Measurements from ENCODE around the gene ANG.
"Not testable (repeated sequence)": the region's sequence is repeated elsewhere in the genome, so short reads cannot be mapped to it uniquely, and the experiment has no call there.

Gene ANG

DNA sequence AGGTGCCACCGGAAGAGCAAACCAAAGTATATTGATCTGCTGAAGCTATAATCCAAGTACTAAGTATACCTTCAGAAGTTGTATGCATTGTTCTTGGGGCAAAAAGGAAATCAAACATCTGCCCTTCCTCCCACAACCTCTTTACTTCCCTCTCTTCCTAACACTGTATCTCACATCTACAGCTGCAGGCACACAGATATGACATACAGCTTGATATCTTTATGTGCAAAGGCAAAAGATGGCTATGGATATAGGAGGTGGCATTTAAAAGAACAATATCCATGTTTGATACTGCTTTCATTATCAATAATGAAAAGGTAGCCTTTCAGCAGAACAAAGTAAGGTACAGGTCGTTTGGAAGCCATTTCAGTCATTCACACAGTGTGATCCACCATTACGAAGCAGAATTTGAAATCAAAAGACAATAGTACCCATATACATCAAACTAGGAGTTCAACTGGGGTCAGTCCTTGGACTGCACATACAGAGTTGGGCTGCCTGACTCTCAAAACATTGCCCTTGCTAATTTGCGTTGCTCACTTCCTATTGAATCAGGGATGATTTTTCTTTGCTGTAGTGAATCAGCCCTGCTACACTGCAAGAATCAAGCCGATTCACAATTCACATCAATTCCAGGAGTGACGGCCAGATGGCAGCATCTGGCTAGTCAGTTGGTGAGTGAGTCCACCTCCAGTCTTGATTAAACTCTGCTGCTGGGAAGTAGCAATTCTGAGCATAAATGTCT lies 8.9 kb downstream of the ANG start:
- in situ Hi-C loops (cut with MboI; ENCODE audit: low sequenced_read_pairs), result no loop called here

DNA sequence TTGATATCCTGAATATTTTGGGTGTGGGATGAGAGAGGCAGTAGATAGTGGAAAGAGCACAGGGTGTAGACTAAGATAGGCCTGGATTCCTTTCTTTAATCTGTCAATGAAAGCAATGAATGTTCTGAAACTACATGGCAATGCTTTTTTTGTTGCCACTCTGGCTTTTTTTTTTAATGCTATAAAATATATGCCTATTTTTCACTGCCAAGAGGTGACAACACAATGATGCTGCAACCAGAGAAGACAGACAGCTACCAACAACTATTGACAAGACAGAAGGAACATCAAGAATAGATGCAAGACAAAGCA lies 9.4 kb downstream of the ANG start:
- in situ Hi-C loops (cut with MboI; ENCODE audit: low sequenced_read_pairs), result no loop called here

DNA sequence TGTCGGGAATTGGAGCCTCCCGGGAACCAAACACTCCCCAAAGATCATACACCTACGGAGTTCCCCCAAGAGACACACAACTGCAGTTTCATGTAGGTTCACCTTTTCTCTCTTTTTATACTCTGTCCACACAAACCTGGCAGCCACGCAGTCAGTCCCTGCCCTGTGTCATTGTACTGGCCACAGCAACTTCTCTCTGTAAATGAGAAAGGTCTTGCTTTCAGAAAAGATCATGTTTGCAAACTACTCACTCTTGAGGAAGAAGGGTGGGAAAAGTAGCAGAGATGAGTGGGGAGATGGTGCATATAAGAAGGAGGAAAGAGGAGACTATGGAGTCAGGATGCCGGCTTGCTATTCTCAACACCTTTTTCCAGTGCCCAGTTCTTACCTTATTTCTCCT lies 10.4 kb downstream of the ANG start:
- in situ Hi-C loops (cut with MboI; ENCODE audit: low sequenced_read_pairs), result no loop called here

DNA sequence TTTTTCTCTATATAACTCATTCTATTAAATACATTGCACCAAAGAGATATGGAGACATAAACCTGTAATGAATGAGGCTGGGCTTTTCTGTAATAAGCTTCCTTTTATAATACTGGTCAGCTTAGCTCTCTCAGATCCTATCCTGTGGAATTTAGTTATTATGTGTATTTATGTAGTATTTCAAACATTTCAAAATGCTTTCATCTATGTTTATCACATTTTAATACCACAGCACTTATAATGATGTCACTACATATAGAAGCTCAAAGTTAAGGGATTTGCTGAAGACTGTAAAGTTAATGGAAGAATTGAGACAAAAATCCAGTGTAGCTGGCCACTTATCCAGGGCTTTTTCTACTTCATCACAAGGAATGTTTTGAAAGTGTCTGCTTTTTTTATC lies 11.4 kb downstream of the ANG start:
- in situ Hi-C loops (cut with MboI; ENCODE audit: low sequenced_read_pairs), result no loop called here

DNA sequence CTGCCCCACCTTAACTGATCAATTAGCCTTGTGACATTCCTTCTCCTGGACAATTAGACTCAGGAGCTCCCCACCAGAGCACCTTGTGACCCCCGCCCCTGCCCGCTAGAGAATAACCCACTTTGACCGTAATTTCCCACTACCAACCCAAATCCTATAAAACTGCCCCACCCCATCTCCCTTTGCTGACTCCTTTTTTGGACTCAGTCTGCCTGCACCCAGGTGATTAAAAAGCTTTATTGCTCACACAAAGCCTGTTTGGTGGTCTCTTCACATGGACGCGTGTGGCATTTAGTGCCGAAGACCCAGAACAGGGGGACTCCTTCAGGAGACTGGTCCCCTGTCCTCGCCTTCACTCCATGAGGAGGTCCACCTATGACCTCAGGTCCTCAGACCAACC lies 12.4 kb downstream of the ANG start:
- in situ Hi-C loops (cut with MboI; ENCODE audit: low sequenced_read_pairs), result not testable (repeated sequence)

DNA sequence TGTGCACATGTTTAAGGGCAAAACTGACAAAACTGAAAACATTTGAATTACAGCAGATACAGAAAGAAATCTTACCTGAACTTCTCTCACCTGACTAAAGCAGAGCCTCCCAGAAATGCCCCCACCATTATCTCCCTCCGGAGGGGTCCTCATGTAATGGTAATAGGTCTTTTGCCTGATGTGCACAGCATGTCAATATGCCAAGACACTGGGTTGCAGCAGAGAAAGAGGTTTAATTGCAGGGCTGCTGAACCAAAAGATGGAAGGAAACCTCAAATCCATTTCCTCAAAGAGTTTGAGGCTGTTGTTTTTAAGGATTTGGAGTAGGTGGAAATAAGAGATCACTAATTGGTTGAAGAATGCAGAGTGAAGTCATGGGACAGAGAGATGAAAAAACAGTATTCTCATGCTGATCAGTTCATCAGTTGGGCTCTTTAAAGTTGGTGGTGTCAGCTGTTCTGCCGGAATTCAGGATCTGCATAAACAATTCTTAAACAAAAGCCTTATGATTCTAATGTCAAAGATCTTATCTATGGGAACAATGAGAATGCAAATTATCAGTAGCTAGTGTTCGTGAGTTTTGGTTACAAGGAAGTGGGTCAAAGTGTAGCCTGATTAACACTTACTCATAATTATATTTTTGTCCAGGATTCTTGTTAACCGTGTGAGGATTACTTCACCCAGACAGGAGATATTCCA lies 18.2 kb downstream of the ANG start:
- in situ Hi-C loops (cut with MboI; ENCODE audit: low sequenced_read_pairs), result no loop called here

DNA sequence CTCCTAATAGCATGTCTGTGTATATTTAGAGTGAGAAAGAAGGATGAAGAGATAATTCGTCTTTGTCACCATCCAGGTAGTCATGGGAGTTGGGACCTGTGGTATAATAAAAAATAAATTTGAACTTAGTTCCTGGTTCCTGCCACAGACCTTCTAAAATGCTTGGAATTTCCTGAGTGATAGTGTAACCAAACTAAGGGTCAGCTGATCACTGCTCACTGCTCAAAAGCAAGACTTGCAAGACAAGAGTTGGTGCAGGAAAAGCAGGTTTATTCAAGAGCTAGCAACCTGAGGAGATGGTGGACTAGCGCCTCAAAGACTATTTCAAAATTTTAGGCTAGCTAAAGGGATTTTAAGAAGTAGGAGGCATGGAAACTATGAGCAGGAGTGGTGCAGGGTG lies 19.1 kb downstream of the ANG start:
- in situ Hi-C loops (cut with MboI; ENCODE audit: low sequenced_read_pairs), result no loop called here

DNA sequence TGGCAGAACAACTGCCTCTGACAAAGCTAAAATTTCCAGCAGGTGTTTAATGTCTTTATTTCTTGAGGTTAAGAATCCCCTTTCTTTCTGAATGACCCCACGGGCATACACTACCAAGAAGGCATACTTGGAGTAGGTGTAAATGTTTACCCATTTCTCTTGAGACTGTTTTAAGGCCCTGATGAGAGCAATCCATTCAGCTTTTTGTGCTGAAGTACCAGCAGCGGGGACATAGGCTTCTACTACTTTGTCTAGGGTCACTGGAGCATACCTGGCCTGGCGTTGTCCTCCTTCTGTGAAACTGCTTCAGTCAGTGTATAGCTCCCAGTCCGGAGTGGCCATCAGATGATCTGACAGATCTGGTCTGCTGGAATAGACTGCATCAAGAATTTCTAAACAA lies 22.7 kb downstream of the ANG start:
- in situ Hi-C loops (cut with MboI; ENCODE audit: low sequenced_read_pairs), result no loop called here

DNA sequence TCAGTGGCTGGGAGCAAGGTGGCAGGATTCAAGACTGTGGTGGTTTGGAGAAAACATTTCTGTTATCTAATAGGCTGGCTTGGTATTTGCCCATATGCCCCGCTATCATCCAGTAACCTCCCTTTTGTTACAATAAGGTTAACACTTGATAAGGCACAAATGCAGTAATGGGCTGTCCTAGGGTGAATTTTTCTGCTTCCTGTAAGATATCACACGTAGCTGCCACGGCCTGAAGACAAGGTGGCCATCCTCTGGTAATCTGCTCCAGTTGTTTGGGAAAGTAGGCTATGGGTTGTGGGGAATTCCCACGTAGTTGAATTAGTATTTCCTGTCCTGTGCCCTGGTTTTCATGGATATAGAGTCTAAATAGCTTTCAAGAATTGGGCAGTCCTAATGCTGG lies 23.1 kb downstream of the ANG start:
- in situ Hi-C loops (cut with MboI; ENCODE audit: low sequenced_read_pairs), result no loop called here

DNA sequence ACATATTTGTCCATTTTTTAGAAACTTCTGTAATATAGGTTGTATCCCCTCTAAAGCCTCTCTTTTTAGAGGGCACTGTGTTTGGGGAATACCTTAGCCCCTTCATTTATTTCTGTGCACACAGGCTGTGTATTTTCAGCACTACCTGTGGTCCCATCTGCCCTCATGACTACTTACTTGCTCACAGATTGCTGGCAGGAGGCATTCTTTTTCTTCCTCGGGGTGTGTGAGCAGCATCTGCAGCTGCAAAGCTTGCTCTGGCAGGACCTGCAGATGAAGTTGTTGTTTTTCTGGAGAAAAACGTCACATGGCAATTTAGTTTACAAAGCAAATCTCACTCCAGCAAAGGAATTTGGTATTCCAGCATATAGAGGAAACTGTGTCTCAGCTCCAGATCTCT lies 24.3 kb downstream of the ANG start:
- in situ Hi-C loops (cut with MboI; ENCODE audit: low sequenced_read_pairs), result no loop called here

DNA sequence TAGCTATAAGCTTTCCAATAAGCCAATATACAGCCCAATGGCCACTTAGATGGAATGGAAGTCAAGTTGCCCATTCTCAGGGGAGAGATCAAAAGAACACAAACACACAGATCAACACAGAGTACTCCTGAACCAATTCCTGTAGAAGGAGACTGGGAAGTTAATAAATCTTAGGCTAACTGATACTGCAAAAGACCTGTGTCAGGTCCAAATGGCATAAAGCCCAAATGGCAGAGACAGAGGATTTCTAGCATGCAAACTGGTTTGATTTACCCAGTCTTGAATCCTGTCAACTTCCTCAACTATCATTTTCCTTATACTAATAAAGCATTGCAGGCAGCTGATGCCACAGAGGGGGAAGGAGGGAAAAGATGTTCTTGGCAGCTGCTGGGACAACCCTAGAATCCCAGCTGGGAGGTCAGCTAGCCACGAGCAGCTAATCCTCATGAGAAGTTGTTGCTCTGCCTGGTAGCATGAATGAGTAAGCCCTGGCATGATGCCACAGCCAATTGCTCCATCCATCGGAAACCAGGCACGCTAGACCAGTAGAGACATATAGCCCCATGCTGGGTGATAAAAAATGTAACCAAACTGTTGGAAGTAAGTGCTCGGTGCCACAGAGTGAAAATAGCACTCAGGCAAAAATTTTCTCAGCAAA lies 26.2 kb downstream of the ANG start:
- in situ Hi-C loops (cut with MboI; ENCODE audit: low sequenced_read_pairs), result no loop called here

DNA sequence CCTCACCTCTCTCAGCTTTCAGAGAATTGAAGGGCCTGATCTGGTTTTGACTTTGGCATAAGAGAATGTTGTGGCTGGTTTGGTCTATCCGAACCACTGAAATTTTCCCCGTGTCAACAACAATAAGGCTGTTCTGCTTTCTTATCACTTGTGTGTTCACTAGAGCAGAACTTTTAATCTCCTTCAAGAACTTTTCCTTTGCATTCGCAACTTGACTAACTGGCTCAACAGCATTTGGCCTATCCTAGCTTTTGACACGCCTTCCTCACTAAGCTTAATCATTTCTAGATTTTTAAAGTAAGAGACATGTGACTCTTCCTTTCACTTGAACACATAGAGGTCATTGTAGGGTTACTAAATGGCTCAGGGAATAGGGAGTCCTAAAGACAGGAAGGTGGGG lies 31.2 kb downstream of the ANG start:
- in situ Hi-C loops (cut with MboI; ENCODE audit: low sequenced_read_pairs), result no loop called here

DNA sequence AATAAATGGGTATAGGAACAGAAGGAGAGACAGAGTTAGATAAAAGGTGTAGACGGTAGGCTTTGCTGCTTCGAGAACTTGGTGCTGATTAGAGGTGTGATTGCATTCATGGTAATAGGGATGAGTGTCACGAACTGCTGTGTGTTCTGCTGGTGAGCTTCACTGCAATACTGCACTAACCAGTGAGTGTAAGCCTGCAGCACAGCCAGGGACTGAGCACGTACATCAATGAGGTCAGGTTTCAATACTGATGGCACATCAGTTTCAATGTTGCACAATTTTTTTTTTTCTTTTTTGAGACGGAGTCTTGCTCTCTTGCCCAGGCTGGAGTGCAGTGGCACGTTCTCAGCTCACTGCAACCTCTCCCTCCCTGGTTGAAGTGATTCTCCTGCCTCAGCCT lies 32.2 kb downstream of the ANG start:
- in situ Hi-C loops (cut with MboI; ENCODE audit: low sequenced_read_pairs), result no loop called here

DNA sequence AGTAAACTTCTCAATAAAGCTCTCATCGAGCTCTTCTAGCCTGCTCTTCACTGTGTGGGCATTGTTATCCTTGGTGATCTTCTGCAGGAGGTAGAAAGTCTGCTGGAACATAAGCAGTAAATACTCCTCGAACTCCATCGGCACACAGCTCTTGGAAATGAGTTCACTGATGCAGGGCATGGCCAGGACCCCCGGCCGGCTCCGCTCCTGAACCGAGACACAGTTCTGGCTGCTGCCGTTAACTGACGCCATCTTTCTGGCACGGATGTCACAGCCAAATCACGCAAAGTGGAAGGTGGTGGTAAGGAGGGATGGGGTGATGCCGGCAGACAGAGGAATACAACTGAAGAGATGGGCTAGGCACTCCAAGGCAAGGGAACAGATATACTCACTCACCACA lies 33.5 kb downstream of the ANG start:
- in situ Hi-C loops (cut with MboI; ENCODE audit: low sequenced_read_pairs), result no loop called here

DNA sequence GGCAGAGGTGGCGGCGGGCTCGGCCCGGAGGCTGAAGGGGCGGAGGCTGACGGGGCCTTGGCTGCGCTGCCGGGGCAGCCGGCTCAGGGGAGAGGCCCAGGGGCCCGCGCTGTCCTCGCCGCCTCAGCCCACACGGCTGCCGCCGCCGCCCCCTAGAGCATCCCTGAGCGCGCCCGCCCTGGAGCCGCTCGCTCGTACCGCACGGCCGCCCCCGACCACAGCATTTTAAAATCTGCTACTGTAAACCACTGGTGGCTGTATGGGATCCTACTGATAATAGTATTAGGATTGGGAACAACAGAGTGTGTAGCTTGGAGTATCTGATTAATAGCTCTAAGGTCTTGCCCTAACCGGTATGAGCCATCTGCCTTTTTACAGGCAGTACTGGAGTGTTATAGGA lies 34.9 kb downstream of the ANG start:
- in situ Hi-C loops (cut with MboI; ENCODE audit: low sequenced_read_pairs), result no loop called here

DNA sequence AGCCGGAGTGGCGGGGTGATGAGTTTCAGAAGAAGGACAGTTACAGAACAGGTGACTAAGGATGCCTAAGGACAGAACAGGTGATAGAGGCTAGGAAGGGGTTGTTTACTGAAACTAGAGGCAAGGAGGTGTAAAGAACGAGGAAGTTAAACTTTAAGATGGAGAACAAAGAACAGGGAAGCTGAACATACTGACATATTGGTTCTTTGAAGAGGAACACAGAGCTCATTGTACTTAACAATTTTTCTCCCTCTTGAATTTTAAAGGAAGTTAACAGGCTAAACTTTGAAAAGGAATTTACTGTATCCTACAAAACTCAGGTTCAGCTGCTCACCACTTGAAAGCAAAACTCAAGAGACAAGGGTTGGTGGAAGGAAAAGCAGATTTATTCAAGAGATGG lies 37.6 kb downstream of the ANG start:
- in situ Hi-C loops (cut with MboI; ENCODE audit: low sequenced_read_pairs), result not testable (repeated sequence)

DNA sequence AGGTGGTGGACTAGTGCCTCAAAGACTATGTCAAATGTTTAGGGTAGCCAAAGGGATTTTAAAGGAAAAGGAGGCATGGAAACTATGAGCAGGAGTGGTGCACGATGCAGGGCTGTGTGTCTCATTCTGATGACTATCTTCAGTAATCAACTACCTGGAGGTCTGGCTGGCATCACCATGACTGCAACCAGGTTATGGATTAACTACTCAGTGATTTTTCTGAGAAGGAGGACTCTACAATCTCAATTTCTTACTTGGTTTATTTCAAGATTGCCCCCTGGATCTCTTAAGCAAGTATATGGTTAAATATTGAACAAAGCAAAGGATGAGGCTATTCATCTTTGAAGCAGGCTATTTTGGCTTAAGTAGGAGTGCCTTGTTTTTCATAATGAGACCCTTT lies 38.0 kb downstream of the ANG start:
- in situ Hi-C loops (cut with MboI; ENCODE audit: low sequenced_read_pairs), result no loop called here

DNA sequence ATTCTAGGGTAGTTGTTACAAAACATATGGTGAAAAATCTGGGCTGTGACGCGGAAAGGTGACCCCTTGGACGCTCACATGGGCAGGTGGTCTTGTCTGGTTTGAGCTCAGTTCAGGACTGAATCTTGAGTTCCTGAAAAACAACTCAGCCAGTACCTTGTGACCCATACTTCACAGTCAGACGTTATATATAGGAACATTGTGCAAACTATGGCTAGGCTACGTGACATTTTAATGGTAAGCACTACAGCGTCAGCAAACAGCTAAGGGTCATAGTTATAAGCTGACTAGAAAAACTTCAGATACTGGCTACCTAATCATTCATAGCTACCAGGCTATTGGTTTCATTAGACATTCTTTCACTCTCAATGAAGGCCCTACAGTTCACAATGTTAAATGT lies 42.3 kb downstream of the ANG start:
- in situ Hi-C loops (cut with MboI; ENCODE audit: low sequenced_read_pairs), result no loop called here

DNA sequence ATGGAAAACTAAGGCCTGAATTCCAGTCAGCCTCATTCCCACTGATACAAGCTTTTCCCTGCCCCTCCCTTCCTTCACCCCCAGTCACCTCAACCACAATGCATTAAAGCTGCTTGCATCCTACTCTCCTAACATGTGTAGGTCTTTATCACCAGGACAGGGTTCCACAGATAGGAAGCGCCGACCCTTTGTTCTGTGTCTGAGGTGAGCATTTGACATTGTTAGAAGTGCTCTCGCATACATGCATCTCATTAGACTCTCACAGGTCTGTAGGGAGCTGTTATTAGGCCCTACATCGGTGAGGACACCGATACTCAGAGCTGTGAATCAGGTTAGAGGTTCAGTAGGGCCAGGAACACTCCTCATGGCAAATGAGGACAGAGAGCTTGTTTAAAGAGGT lies 43.9 kb downstream of the ANG start:
- in situ Hi-C loops (cut with MboI; ENCODE audit: low sequenced_read_pairs), result no loop called here

DNA sequence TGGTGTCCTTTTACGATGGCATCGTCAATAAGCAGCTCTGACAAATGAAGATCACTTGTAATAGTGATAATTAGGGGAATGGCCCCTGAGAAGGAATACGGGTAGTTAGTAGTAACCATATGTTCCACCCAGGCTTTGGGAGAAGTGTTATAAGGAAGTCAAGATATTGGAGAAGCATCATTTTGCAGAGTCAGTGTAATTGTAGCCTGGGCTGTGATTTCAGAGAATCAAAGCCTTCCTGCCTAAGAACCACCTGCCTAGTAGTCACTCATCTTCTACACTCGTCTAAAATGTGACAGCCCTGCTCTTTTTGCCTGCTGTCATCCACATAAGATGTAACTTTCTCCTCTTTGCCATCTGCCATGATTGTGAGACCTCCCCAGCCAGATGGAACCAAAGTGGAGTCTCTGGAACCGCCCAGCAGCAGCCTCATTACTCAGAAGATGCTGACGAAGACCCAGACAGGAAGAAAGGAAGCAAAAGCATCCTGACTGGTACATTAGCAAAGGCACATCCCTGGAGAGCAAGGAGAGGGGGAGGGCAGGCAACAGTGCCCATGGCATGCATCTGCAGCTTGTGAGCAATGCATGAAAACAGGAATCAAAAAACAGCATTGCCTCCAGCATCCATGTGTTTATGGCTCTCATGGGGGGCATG lies 44.5 kb downstream of the ANG start:
- in situ Hi-C loops (cut with MboI; ENCODE audit: low sequenced_read_pairs), result no loop called here

DNA sequence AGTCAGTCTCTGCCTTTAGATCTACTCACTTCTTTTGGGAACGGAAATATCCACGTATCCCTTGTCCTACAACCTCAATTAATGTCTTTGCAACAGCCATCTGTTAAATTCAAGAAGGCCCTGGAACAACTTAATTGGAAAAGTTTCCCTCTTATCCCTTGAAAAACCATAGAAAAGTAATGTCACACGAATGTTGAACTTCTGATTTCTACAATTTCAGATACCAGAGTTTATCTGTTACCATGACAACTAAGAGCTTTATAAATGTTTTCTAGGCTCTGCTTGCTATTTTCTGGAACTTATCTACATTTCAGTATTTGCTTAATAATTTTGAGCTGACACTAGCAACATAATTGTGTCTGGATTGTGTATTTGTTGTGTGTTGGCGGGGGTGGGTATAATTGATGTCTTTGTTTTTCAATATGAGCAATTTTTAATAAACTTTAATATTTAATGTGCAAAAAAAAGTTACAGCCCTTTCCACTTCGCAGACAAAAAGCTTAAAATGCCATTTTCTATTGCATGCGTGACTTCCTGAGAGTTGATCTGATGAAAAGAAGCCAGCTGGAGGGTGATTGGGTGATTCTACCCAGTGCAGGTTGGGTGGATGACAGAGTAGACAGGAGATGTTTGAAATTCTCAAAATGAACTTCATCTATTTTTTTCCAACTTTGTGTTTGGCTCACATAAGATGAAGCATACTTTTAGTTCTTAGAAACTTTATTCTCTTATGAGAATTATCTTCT lies 45.3 kb downstream of the ANG start:
- in situ Hi-C loops (cut with MboI; ENCODE audit: low sequenced_read_pairs), result no loop called here
